OCI-LY7 (cell line): Measurements from ENCODE around the gene KRT79. TPM values are rescaled to one million over a fixed set of nuclear protein-coding genes. Genes with fewer than 3 reads are reported as not detected.

Experiments used
- BruUV-seq: library from RNA; stranded (reverse); fragments of 400-500 nt; replicated peaks from 2 replicates; lab custom pipeline; 2021; lab: Mats Ljungman, UMichigan
- CTCF ChIA-PET: fragments of 300-600 bp; sonication (Branson Sonifier 250); formaldehyde crosslinking; loops from one replicate; lab custom pipeline; 2022; ENCODE audit warnings: antibody characterized with exemption; ENCODE audit not compliant: unreplicated experiment; lab: Charles Lee
- POLR2A ChIA-PET: fragments of 300-600 bp; sonication (Branson Sonifier 250); formaldehyde crosslinking; loops from one replicate; lab custom pipeline; 2022; ENCODE audit warnings: antibody characterized with exemption; lab: Charles Lee
- DNase-seq: peaks from one replicate; pipeline ENCODE4 v3.0.0-alpha.2; 2015; ENCODE audit warnings: low spot score
- H2AFZ ChIP-seq: fragments of 200-600 bp; sonication (generic), shearing (Covaris generic); 2 replicates; pipeline ENCODE4 v1.6.1; 2014; ENCODE audit warnings: mild to moderate bottlenecking, antibody characterized with exemption, low read length, moderate library complexity
- H3K27ac ChIP-seq: fragments of 200-600 bp; sonication (generic); 2 replicates; pipeline ENCODE4 v1.5.1; 2014; ENCODE audit warnings: mixed run types, low read depth, mild to moderate bottlenecking, moderate library complexity, low read length, inconsistent platforms; ENCODE audit not compliant: poor library complexity, severe bottlenecking
- H3K36me3 ChIP-seq: fragments of 200-600 bp; sonication (generic); 2 replicates; pipeline ENCODE4 v1.6.1; 2014; ENCODE audit warnings: mild to moderate bottlenecking, antibody characterized with exemption, low read length, moderate library complexity, mixed read lengths; ENCODE audit not compliant: insufficient read depth
- H3K4me1 ChIP-seq: fragments of 200-600 bp; sonication (generic); 2 replicates; pipeline ENCODE4 v1.5.1; 2014; ENCODE audit warnings: mild to moderate bottlenecking, low read length; ENCODE audit not compliant: insufficient read depth, poor library complexity, severe bottlenecking
- H3K4me2 ChIP-seq: fragments of 200-600 bp; sonication (generic); 2 replicates; pipeline ENCODE4 v1.6.1; 2014; ENCODE audit warnings: mild to moderate bottlenecking, low read length
- H3K4me3 ChIP-seq: fragments of 200-600 bp; sonication (generic); 2 replicates; pipeline ENCODE4 v1.5.1; 2014; ENCODE audit warnings: mild to moderate bottlenecking, low read depth, low read length; ENCODE audit not compliant: poor library complexity, severe bottlenecking
- H3K79me2 ChIP-seq: fragments of 200-600 bp; sonication (generic); 2 replicates; pipeline ENCODE4 v1.6.1; 2016; ENCODE audit warnings: low read depth, mild to moderate bottlenecking, low read length, moderate library complexity, mixed read lengths; ENCODE audit not compliant: insufficient read depth
- H3K9me2 ChIP-seq: fragments of 200-600 bp; sonication (generic); 2 replicates; pipeline ENCODE4 v1.6.1; 2016; ENCODE audit warnings: mild to moderate bottlenecking, low read length, mixed read lengths; ENCODE audit not compliant: insufficient read depth
- H3K9me3 ChIP-seq: fragments of 200-600 bp; sonication (generic); 2 replicates; pipeline ENCODE4 v1.6.1; 2014; ENCODE audit warnings: mild to moderate bottlenecking, mixed run types, low read length, mixed read lengths
- H4K20me1 ChIP-seq: fragments of 200-600 bp; sonication (generic); 2 replicates; pipeline ENCODE4 v1.6.1; 2014; ENCODE audit warnings: mild to moderate bottlenecking, antibody characterized with exemption, low read length, moderate library complexity, mixed read lengths; ENCODE audit not compliant: insufficient read depth
- CTCF ChIP-seq: fragments of 200-600 bp; sonication (generic); conservative IDR thresholded peaks from 2 replicates; pipeline ENCODE4 v1.5.1; 2014; ENCODE audit warnings: mild to moderate bottlenecking, antibody characterized with exemption, low read length, moderate library complexity, mixed read lengths
- EZH2phosphoT487 ChIP-seq: fragments of 200-600 bp; sonication (generic); IDR thresholded peaks from 2 replicates; pipeline ENCODE4 v1.6.1; 2018; ENCODE audit warnings: low read depth, borderline replicate concordance, mild to moderate bottlenecking, mixed run types, antibody characterized with exemption, low read length, moderate library complexity, mixed read lengths
- intact Hi-C: fragments of 100-400 bp; cut with micrococcal nuclease; formaldehyde crosslinking; loops from one replicate; pipeline ENCODE4 v1.10.0; 2022; ENCODE audit not compliant: unreplicated experiment
- total RNA-seq, 2 experiments: library from RNA; depleted of rRNA in 1 of 2; stranded (reverse); fragments of >200 nt in 1 of 2; shearing (Covaris generic) in 1 of 2; gene quantifications; 2 replicates each; pipeline ENCODE4 v1.2.3, GENCODE V29; 2014 to 2022

KRT79 gene
- total RNA-seq, 2 experiments from 2014 or later = not detected

- Histone ChIP-seq H3K4me1 (no peaks in the 10 kb centered on the region), H3K27ac (no peak overlapping the region), H3K4me3 (no peak overlapping the region), H3K4me2 (no peak overlapping the region), H3K9me2 (no peaks in the 10 kb centered on the region), H3K9me3 (no peaks in the 10 kb centered on the region), H4K20me1 (no peaks in the 10 kb centered on the region), H3K79me2 (no peaks in the 10 kb centered on the region), H2AFZ (no peak overlapping the region), H3K36me3 (no peaks in the 10 kb centered on the region)
- no peak for TF ChIP-seq EZH2phosphoT487
- no peak for TF ChIP-seq CTCF
- POLR2A ChIA-PET = no interaction called here
- intact Hi-C loops = no loop called here
- CTCF ChIA-PET = no interaction called here
- no TSS peak for BruUV-seq
- no peak for DNase-seq
Measured at GRCh38 chr12:52821826-52822660, 12.1 kb downstream of the KRT79 start.

- intact Hi-C loops = no loop called here
- H3K4me3 ChIP-seq = no peak overlapping the region
- H3K27ac ChIP-seq = no peak overlapping the region
- ChIA-PET CTCF (no interaction called here), POLR2A (no interaction called here)
- no peak for TF ChIP-seq CTCF
- TF ChIP-seq EZH2phosphoT487 = no peak
- no peak overlapping the region for H2AFZ ChIP-seq
- no peaks in the 10 kb centered on the region for H3K9me2 ChIP-seq
- H3K9me3 ChIP-seq = no peaks in the 10 kb centered on the region
- no peaks in the 10 kb centered on the region for H3K79me2 ChIP-seq
- no peak for DNase-seq
- no TSS peak for BruUV-seq
- no peak overlapping the region for H3K4me2 ChIP-seq
- no peaks in the 10 kb centered on the region for H3K36me3 ChIP-seq
- no peaks in the 10 kb centered on the region for H4K20me1 ChIP-seq
- no peaks in the 10 kb centered on the region for H3K4me1 ChIP-seq
Measured at GRCh38 chr12:52821071-52821730, 12.9 kb downstream of the KRT79 start.

DNA sequence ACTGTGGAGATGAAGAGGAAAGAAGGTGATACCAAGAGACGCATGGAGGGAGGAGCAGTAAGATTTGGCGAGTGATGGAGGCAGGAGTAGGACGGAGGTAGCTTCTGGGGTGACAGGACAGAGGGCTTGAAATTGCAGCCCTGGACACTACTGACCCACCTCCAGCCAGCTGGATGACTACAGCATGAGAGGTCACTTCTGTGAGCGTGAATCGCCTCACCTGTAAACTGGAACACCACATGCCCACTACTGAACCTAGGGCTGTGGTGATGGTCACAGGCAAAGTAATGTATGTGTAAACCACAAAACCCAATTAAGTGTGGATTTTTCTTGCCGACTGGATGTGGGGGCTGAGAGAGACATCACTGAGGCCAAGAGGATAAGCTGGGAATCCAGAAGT is 13.6 kb downstream of the KRT79 start:
- no peak overlapping the region for H3K4me2 ChIP-seq
- H3K9me3 ChIP-seq = no peaks in the 10 kb centered on the region
- no TSS peak for BruUV-seq
- ChIA-PET CTCF (no interaction called here), POLR2A (no interaction called here)
- no peak for TF ChIP-seq CTCF
- TF ChIP-seq EZH2phosphoT487 = no peak
- DNase-seq = no peak
- no peaks in the 10 kb centered on the region for H4K20me1 ChIP-seq
- H3K79me2 ChIP-seq = no peaks in the 10 kb centered on the region
- no peak overlapping the region for H2AFZ ChIP-seq
- H3K36me3 ChIP-seq = no peaks in the 10 kb centered on the region
- H3K4me3 ChIP-seq = no peak overlapping the region
- no peaks in the 10 kb centered on the region for H3K4me1 ChIP-seq
- intact Hi-C loops = no loop called here
- H3K27ac ChIP-seq = no peak overlapping the region
- no peaks in the 10 kb centered on the region for H3K9me2 ChIP-seq
